IPS DF 4.7 (cell line): ENCODE results near the gene KRT12.
"Not testable (repeated sequence)": the region's sequence is repeated elsewhere in the genome, so short reads cannot be mapped to it uniquely, and the experiment has no call there.

Source experiments
- DNase-seq: peaks from one replicate; pipeline ENCODE4 v3.0.0-alpha.2; 2013; ENCODE audit warnings: low spot score; ENCODE audit errors: extremely low read depth

KRT12 gene

DNA sequence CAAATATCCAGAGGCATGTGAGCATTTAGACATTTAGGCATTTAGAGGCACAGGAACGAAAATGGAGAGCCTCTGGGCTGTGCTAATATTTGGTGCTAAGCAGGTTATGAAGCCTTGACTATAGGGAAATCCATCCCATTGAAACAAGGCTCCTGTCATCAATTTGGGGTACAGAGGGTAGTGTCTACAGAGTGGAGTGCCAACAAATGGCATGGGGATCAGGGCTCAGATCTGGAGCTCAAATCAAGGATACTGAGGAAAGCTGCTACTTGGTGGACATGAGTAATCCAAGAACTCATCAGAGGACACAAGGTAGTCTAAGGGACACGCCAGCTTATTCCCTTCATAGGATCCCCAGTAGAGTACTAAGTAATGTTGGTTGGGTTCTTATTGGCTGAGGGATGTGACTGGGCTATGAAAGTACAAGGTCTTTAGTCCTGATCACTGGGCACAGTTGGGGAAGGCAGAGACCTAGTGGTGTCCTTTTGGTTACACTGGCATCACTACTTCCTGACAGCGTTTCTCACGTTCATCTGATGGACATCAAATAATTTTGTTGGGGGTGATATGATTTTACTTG, 49.8 kb downstream of the KRT12 start:
- no peak for DNase-seq

DNA sequence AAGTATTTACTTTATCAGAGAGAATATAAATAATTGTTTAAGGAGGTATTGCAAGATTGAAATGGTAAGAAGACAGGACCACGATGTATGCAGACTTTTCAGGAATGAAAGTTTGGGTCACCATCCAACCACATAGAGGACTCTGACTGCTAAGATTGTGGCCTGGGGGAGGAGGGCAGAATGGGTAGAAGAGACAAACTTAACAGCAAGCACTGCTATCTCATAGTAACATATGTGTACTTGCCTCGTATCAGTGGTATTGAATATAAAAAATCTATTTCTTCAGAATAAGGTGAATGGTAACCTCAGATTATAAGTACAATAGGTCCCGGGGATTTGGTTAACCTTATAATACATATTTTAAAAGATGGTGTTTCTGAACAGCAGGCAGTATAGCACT, 50.5 kb downstream of the KRT12 start:
- DNase-seq = no peak

DNA sequence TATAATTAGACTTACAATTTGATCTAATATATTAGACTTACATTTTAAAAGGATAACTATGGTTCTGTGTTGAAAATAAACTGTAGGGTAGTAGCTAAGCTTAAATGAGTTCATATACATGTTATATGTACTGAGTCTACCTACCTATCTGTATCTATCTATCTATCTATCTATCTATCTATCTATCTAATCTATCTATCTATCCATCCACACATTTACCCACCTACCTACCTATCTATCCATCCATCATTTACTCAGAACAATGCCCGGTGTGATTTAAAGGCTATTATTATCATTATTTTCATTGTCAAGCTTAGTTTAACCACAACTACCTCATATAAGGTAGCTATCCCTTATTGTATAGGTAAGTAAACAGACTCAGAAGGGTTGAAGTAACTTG, 51.6 kb downstream of the KRT12 start:
- no peak for DNase-seq

DNA sequence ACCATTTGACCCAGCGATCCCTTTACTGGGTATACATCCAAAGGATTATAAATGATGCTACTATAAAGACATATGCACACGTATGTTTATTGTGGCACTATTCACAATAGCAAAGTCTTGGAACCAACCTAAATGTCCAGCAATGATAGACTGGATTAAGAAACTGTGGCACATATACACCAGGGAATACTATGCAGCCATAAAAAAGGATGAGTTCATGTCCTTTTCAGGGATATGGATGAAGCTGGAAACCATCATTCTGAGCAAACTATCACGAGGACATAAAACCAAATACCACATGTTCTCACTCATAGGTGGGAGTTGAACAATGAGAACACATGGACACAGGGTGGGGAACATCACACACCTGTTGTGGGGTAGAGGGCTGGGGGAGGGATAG, 52.4 kb downstream of the KRT12 start:
- DNase-seq = not testable (repeated sequence)

DNA sequence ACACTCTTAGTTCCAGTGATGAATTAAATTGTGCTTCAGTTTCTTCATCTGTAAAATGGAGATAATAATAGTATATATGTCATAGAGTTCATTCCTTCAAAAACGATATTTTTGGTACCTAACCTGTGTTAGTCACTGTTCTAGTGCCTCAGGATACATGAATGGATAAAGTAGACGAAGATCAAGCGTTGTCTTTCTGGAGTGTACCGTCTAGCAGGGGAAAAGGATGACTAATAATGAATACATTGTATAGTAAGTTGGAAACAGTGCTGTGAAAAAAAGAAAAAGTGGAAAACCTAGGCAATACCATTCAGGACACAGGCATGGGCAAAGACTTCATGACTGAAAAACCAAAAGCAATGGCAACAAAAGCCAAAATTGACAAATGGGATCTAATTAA, 53.2 kb downstream of the KRT12 start:
- no peak for DNase-seq

DNA sequence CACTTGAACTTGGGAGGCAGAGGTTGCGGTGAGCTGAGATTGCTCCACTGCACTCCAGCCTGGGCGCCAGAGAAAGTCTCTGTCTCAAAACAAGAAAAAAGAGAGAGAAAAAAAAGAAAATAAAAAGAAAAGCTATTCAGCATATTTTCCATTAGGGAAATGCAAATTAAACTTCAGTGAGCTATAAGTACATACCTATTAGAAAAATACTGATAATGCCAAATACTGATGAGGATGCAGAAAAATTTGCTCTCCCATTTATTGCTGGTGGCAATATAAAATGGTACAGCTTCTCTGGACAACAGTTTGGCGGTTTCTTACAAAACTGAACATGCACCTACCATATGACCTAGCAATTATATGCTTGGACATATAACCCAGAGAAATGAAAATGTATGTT, 54.4 kb downstream of the KRT12 start:
- DNase-seq = no peak
